ENCODE results near the gene MAPK7.
A peak's percentile ranks its signal among the peaks of the same experiment; 100 is the strongest.

Gene MAPK7

DNA sequence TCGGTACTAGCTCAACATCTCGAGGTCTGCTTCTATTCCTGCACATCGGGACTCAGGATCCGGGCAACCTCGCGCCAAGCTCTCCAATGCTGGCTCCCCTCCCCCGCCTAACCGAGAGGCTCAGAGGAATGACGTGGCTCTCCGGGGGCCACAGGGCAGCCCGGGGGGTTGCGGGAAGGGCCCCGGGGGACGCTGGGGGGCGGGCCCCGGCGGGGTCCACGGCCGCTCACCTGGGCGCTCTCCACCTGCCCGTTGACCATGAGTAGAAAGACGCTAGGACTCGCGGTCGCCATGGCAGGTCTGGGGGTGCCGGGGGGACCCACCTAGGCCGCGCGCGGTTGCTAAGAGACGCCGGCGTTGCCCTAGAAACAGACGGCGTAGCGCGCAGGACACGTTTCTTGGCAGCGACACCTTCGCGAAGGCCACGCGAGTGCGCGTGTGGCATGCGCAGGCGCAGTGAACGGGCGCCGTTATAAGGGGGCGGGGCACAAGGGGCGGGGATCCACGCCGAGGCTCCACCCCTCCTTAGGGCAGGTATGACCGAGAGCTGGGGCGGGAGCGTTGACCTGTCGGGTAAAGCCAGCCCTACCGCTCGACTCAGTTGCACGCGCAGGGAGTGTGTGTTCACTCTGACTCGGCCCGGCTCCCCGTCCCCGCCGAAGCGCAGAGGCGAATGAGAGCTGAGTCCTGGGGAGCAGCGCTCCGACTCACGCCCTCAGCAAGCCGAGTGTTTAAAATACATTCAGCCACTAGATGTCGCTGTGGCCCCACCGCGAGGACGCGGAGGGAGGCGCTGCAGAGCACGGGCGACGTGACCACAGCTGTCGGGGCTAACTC is 15.8 kb upstream of the MAPK7 start, which contains the start of gene B9D1 (continued):
- TF ChIP-seq HIC1 (tag by site-specific recombination; IDR thresholded peaks at IDR 0.05), result peak; percentile 69; the same call in 1 of the 2 replicates
- TF ChIP-seq ZBTB49 (tag by site-specific recombination; IDR thresholded peaks at IDR 0.05; ENCODE audit: low read depth), result no peak
- TF ChIP-seq, protein P1, sequence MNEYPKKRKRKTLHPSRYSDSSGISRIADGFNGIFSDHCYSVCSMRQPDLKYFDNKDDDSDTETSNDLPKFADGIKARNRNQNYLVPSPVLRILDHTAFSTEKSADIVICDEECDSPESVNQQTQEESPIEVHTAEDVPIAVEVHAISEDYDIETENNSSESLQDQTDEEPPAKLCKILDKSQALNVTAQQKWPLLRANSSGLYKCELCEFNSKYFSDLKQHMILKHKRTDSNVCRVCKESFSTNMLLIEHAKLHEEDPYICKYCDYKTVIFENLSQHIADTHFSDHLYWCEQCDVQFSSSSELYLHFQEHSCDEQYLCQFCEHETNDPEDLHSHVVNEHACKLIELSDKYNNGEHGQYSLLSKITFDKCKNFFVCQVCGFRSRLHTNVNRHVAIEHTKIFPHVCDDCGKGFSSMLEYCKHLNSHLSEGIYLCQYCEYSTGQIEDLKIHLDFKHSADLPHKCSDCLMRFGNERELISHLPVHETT (tag by site-specific recombination; IDR thresholded peaks at IDR 0.05), result peak; percentile 53
- TF ChIP-seq, protein P2, sequence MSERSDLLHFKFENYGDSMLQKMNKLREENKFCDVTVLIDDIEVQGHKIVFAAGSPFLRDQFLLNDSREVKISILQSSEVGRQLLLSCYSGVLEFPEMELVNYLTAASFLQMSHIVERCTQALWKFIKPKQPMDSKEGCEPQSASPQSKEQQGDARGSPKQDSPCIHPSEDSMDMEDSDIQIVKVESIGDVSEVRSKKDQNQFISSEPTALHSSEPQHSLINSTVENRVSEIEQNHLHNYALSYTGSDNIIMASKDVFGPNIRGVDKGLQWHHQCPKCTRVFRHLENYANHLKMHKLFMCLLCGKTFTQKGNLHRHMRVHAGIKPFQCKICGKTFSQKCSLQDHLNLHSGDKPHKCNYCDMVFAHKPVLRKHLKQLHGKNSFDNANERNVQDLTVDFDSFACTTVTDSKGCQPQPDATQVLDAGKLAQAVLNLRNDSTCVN (tag by site-specific recombination; optimal IDR thresholded peaks at IDR 0.05), result peak; percentile 92
- TF ChIP-seq ZNF624 (tag by site-specific recombination; IDR thresholded peaks at IDR 0.05), result no peak
- TF ChIP-seq ZBTB8A (tag by site-specific recombination; IDR thresholded peaks at IDR 0.05), result peak; percentile 43
- TF ChIP-seq ZNF701 (tag by site-specific recombination; IDR thresholded peaks at IDR 0.05), result no peak
- TF ChIP-seq KLF16 (tag by site-specific recombination; IDR thresholded peaks at IDR 0.05), result peak; percentile 73
- no peak for TF ChIP-seq GFI1B (tag by site-specific recombination; IDR thresholded peaks at IDR 0.05)
- TF ChIP-seq TCF7L2 (IDR thresholded peaks at IDR 0.05; ENCODE audit: borderline replicate concordance, low read depth, low read length), result no peak
- TF ChIP-seq ZNF114 (tag by site-specific recombination; IDR thresholded peaks at IDR 0.05), result no peak
- peak; percentile 59; the same call in 1 of the 2 replicates for TF ChIP-seq HOXC10 (CRISPR knock-in tag; IDR thresholded peaks at IDR 0.05)
- no peak for TF ChIP-seq ZSCAN18 (tag by site-specific recombination; IDR thresholded peaks at IDR 0.05)
- TF ChIP-seq ZFP37 (tag by site-specific recombination; IDR thresholded peaks at IDR 0.05), result peak; percentile 44; the same call in 1 of the 2 replicates
- TF ChIP-seq INSM2 (tag by site-specific recombination; IDR thresholded peaks at IDR 0.05), result peak; percentile 12; the same call in 1 of the 2 replicates
- TF ChIP-seq ZBTB20 (tag by site-specific recombination; IDR thresholded peaks at IDR 0.05), result peak; percentile 76; the same call in 1 of the 2 replicates
- no peak for TF ChIP-seq AEBP2 (tag by site-specific recombination; IDR thresholded peaks at IDR 0.05; ENCODE audit: borderline replicate concordance)
- TF ChIP-seq ZNF596 (tag by site-specific recombination; IDR thresholded peaks at IDR 0.05), result no peak
- TF ChIP-seq ZNF777 (tag by site-specific recombination; IDR thresholded peaks at IDR 0.05; ENCODE audit: borderline replicate concordance), result peak; percentile 78; the same call in 1 of the 2 replicates
- peak; percentile 35; the same call in 1 of the 2 replicates for TF ChIP-seq TRIM28 (IDR thresholded peaks at IDR 0.05; ENCODE audit: borderline replicate concordance, low read length)
- TF ChIP-seq SP2 (tag by site-specific recombination; IDR thresholded peaks at IDR 0.05), result peak; percentile 91
- TF ChIP-seq, protein P3, sequence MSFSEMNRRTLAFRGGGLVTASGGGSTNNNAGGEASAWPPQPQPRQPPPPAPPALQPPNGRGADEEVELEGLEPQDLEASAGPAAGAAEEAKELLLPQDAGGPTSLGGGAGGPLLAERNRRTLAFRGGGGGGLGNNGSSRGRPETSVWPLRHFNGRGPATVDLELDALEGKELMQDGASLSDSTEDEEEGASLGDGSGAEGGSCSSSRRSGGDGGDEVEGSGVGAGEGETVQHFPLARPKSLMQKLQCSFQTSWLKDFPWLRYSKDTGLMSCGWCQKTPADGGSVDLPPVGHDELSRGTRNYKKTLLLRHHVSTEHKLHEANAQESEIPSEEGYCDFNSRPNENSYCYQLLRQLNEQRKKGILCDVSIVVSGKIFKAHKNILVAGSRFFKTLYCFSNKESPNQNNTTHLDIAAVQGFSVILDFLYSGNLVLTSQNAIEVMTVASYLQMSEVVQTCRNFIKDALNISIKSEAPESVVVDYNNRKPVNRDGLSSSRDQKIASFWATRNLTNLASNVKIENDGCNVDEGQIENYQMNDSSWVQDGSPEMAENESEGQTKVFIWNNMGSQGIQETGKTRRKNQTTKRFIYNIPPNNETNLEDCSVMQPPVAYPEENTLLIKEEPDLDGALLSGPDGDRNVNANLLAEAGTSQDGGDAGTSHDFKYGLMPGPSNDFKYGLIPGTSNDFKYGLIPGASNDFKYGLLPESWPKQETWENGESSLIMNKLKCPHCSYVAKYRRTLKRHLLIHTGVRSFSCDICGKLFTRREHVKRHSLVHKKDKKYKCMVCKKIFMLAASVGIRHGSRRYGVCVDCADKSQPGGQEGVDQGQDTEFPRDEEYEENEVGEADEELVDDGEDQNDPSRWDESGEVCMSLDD (tag by site-specific recombination; IDR thresholded peaks at IDR 0.05), result peak; percentile 99
- peak; percentile 99 for TF ChIP-seq ZNF654 (tag by site-specific recombination; IDR thresholded peaks at IDR 0.05; ENCODE audit: low read depth)
- no peak for TF ChIP-seq ZNF626 (tag by site-specific recombination; IDR thresholded peaks at IDR 0.05)
